Measurements from ENCODE around the gene CALCOCO1. TPM values are rescaled to one million over a fixed set of nuclear protein-coding genes. Genes with fewer than 3 reads are reported as not detected.

The CALCOCO1 gene
- total and polyA plus RNA-seq, 2 of the 8 experiments (the other 6 are each of a cell fraction or from before 2014, with no cell fraction given), result 20.3 to 39.3 TPM

DNA sequence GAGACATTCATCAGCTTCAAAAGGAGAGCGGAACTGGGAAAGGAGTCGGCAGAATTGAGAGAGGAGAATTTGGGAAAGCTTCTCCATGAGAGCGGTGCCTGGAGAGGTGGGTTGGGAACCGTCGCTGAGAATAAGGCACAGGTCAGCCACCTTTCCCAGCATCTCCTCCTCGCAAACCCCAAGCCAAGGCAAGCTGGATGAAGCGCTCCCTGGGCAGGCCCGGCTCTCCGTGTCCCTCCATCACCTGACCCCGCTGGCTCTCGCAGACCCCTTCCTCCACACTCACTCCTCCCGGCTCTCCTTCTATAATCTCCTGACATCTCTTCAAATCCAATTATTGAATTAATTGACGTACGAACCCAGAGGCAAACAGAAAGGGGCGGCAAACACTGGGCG is 32.5 kb downstream of the CALCOCO1 start:
- no peak overlapping the region for H3K14ac ChIP-seq (ENCODE audit: insufficient read length)
- no peak overlapping the region for H2BK20ac ChIP-seq (ENCODE audit: low read length)
- H3K18ac ChIP-seq (ENCODE audit: extremely low read depth, low read length), result no peak overlapping the region; the same call in 1 of the 2 replicates
- no peaks in the 10 kb centered on the region for H4K20me1 ChIP-seq (replicated peaks in 1 of 2; ENCODE audit: control insufficient read depth in 1 of 2, insufficient read depth in 2 of 2, low read length in 2 of 2)
- H2AK5ac ChIP-seq (ENCODE audit: low read depth, low read length), result no peak overlapping the region
- peak overlapping the region; percentile 30 to 57 (median 38); a peak in 6 of 8 replicates for H3K4me3 ChIP-seq (ENCODE audit: extremely low read depth in 1 of 4, insufficient read depth in 2 of 4, low read depth in 3 of 4, low read length in 4 of 4)
- peaks cover 11% of the 10 kb centered on the region for H3K23me2 ChIP-seq (ENCODE audit: low read depth, low read length)
- no peak overlapping the region for H4K5ac ChIP-seq (ENCODE audit: insufficient read length, low read depth, low read length)
- H2AFZ ChIP-seq (ENCODE audit: low read length), result peak overlapping the region; percentile 67; the same call in 1 of the 2 replicates
- H2BK15ac ChIP-seq (ENCODE audit: low read length), result no peak overlapping the region
- H3K9me3 ChIP-seq (ENCODE audit: insufficient read depth in 2 of 2, low read depth in 1 of 2, low read length in 1 of 2), result no peaks in the 10 kb centered on the region
- H3K79me1 ChIP-seq (ENCODE audit: low read depth, low read length), result no peaks in the 10 kb centered on the region
- no peak overlapping the region; the same call in 1 of the 2 replicates for H4K8ac ChIP-seq (ENCODE audit: extremely low read depth, insufficient read depth, low read length)
- H3K4ac ChIP-seq (replicated peaks; ENCODE audit: insufficient read length, low read depth, low read length), result no peak overlapping the region
- H3K4me2 ChIP-seq (ENCODE audit: insufficient read depth in 1 of 2, low read depth in 2 of 2, low read length in 2 of 2), result peak overlapping the region; percentile 80 to 87
- CTCF ChIA-PET (ENCODE audit: partially characterized antibody), result interaction anchor here (0.7 to 7.1 kb wide), 7 partner anchors 10 to 292 kb away, joined by 3 to 194 read pairs (median 4); no protein-coding TSS in a partner anchor
- H3K9ac ChIP-seq (replicated peaks in 1 of 4; ENCODE audit: extremely low read depth in 1 of 4, low read depth in 3 of 4, low read length in 3 of 4), result no peak overlapping the region
- no peaks in the 10 kb centered on the region for H3K36me3 ChIP-seq (ENCODE audit: control insufficient read depth in 2 of 4, insufficient read depth in 4 of 4, low read length in 3 of 4)
- POLR2A ChIA-PET (ENCODE audit: partially characterized antibody), result interaction anchor here (0.8 to 11.9 kb wide), 7 partner anchors 9 to 211 kb away, joined by 3 to 109 read pairs (median 5); partner anchors contain the start of gene ATP5MC2
- FAIRE-seq (no peak), DNase-seq (ENCODE audit: low read depth in 1 of 2, low spot score in 2 of 2) (peak in 1 of 2 experiments; percentile 63)
- H4K91ac ChIP-seq (replicated peaks; ENCODE audit: insufficient read length, low read length), result no peak overlapping the region
- H2BK120ac ChIP-seq (replicated peaks; ENCODE audit: low read depth, low read length), result no peak overlapping the region
- H3K56ac ChIP-seq (replicated peaks; ENCODE audit: insufficient read length, low read depth, low read length), result no peak overlapping the region
- H3K27ac ChIP-seq (ENCODE audit: low read depth, low read length), result no peak overlapping the region
- H3K4me1 ChIP-seq (replicated peaks in 1 of 4; ENCODE audit: control insufficient read depth in 3 of 4, insufficient read depth in 4 of 4, low read length in 3 of 4), result peaks cover 3 to 17% (median 9%) of the 10 kb centered on the region in 4 experiments
- H3K23ac ChIP-seq (ENCODE audit: insufficient read length), result no peak overlapping the region
- H3K27me3 ChIP-seq (replicated peaks in 1 of 4; ENCODE audit: control insufficient read depth in 3 of 4, extremely low read depth in 1 of 4, insufficient read depth in 3 of 4, low read length in 3 of 4), result peaks cover 8 to 40% (median 34%) of the 10 kb centered on the region in 4 experiments
- H2BK12ac ChIP-seq (ENCODE audit: low read depth, low read length), result no peak overlapping the region
- H2BK5ac ChIP-seq (ENCODE audit: low read depth, low read length), result no peak overlapping the region
- no peaks in the 10 kb centered on the region for H3K79me2 ChIP-seq (ENCODE audit: control insufficient read depth in 1 of 2, insufficient read depth in 2 of 2, low read length in 2 of 2)
- 20% methylated on average over 16 of the region's 16 CpGs; no CpG with 5 or more reads in 1 of the 2 experiments for WGBS, 2 experiments (ENCODE audit: extremely low coverage in 1 of 2, insufficient coverage in 1 of 2, insufficient read length in 1 of 2, insufficient replicate concordance in 2 of 2, low coverage in 1 of 2, low lambda C conversion rate in 2 of 2, missing lambda C conversion rate in 1 of 2)
- TF ChIP-seq, protein P1, sequence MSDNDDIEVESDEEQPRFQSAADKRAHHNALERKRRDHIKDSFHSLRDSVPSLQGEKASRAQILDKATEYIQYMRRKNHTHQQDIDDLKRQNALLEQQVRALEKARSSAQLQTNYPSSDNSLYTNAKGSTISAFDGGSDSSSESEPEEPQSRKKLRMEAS (IDR thresholded peaks at IDR 0.05), result 0 out of 2 replicates have a peak, but pooled peaks have one; percentile 6
- TF ChIP-seq SUZ12 (IDR thresholded peaks at IDR 0.05; ENCODE audit: low read length), result no peak; the same call in 1 of the 2 replicates
- TF ChIP-seq, protein P2, sequence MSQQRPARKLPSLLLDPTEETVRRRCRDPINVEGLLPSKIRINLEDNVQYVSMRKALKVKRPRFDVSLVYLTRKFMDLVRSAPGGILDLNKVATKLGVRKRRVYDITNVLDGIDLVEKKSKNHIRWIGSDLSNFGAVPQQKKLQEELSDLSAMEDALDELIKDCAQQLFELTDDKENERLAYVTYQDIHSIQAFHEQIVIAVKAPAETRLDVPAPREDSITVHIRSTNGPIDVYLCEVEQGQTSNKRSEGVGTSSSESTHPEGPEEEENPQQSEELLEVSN (IDR thresholded peaks at IDR 0.05), result peak; percentile 1; the same call in 1 of the 2 replicates
- TF ChIP-seq, protein P3, sequence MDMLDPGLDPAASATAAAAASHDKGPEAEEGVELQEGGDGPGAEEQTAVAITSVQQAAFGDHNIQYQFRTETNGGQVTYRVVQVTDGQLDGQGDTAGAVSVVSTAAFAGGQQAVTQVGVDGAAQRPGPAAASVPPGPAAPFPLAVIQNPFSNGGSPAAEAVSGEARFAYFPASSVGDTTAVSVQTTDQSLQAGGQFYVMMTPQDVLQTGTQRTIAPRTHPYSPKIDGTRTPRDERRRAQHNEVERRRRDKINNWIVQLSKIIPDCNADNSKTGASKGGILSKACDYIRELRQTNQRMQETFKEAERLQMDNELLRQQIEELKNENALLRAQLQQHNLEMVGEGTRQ (IDR thresholded peaks at IDR 0.05; ENCODE audit: low read length), result peak; percentile 11; the same call in 1 of the 2 replicates
- no peak for TF ChIP-seq KDM1A (IDR thresholded peaks at IDR 0.05; ENCODE audit: borderline replicate concordance, low read length)
- TF ChIP-seq SAP30 (IDR thresholded peaks at IDR 0.05; ENCODE audit: insufficient read depth, insufficient replicate concordance, low read length), result no peak
- peak; percentile 41; the same call in 1 of the 2 replicates for TF ChIP-seq TBP (IDR thresholded peaks at IDR 0.05; ENCODE audit: low read depth, low read length)
- no peak for TF ChIP-seq ASH2L (IDR thresholded peaks at IDR 0.05; ENCODE audit: low read length)
- no peak for TF ChIP-seq BRCA1 (IDR thresholded peaks at IDR 0.05; ENCODE audit: low read depth, low read length)
- TF ChIP-seq PHF8 (conservative IDR thresholded peaks at IDR 0.05; ENCODE audit: low read depth, low read length), result no peak
- no peak for TF ChIP-seq CREB1 (IDR thresholded peaks at IDR 0.05)
